ENCODE results near the gene FUT8.
"Not testable (repeated sequence)": the region's sequence is repeated elsewhere in the genome, so short reads cannot be mapped to it uniquely, and the experiment has no call there.

FUT8 gene

DNA sequence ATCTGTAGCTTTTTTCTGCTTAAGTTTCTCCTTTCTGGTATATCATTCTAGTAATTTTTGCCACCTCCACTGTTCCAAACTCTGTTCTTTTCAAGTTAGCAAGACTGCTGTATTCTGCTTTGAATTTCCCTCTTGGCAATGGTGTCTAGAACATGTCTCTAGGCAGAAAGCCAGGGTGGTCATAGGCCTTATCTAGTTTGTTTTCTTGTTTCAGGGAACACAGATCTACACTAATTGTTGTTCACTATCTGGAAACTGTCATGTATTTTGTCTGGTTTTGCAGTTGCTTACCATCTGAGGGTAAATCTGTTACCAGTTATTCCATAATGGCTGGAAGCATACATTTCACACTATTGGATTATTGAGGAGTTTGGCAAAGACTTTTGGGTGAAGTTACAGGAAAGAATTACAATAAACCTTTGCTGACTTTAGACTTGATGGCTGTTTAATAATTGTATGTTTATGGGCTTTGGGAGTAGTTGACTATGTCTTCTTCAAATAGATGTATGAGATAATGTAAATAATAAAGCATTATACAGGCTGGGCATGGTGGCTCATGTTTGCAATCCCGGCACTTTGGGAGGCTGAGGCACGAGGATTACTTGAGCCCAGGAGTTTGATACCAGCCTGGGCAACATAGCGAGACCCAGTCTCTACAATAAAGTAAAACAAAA, 41.4 kb downstream of the FUT8 start:
- DNase-seq (ENCODE audit: low spot score), result no peak

GRCh38 chr14:65456247-65456646, 43.7 kb downstream of the FUT8 start:
- DNase-seq (ENCODE audit: low spot score), result no peak

DNA sequence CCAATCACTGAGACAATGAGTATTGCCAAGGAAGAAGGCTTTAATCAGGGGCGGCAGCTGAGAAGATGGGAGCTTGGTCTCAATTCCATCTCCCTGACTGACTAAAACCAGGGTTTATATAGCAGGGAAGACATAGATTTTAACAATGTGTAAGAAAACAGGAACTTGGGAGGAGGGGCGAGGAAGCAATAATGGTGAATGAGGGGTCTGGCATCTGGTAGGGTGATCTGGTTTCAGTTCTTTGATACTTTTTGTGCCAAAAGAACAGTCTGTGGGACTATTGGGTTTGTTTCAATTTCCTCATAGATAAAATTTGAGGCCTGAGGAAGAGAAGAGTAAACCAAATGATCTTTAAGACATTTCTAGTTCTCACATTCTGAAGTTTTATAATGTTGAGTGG, 49.2 kb downstream of the FUT8 start:
- DNase-seq (ENCODE audit: low spot score), result no peak

GRCh38 chr14:65462411-65462810, 49.9 kb downstream of the FUT8 start:
- no peak for DNase-seq (ENCODE audit: low spot score)

DNA sequence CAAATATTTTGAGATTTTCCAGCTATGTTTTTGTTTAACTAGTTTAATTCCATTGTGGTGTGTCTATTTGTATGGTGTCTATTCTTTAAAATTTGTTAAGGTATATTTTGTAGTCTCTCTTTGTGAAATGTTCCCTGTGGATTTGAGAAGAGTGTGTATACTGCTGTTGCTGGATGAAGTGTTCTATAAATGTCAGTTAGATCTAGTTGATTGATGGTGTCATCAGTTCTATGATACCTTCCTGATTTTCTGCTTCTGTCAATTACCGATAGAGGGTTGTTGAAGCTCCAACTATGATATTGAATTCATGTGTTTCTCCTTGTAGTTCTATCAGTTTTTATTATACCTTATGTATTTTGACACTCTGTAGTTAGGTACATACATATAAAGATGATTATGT, 53.1 kb downstream of the FUT8 start:
- DNase-seq (ENCODE audit: low spot score), result no peak

DNA sequence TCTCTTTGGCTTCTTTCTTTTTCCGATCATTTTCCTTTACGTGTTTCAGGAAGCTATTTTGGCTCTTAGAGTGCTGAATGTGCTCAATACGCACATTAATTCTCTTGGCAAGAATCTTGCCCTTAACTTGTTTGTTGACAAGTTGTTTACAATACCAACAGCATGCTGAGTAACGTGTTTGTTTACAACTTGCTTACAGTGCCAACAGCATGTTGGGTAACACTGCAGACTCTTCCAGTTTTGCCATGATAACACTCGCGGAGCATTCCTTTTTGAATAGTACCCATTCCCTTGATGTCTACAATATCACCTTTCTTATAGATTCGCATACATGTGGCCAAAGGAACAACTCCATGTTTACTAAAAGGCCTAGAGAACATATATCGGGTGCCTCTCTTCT, 55.4 kb downstream of the FUT8 start:
- DNase-seq (ENCODE audit: low spot score), result not testable (repeated sequence)

DNA sequence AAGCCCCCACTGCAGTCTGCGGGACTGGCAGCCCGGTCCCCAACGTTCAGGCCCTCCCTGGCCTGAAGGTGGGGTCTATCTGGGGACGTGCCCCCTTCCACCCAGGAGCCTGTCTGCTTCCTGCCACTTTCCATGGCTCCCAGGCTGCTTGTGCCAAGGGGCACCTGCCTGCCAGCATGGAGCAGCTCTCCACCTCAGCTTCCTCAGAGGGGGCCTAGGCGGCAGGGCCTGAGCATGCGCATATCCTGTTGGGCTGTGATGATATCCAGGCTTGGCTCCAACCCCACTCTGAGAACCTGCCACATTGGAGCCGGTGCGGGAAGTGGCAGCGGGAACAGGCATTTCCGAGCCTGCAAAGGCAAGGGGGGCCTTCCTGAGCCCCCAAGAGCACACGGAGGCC, 57.4 kb downstream of the FUT8 start:
- DNase-seq (ENCODE audit: low spot score), result no peak

DNA sequence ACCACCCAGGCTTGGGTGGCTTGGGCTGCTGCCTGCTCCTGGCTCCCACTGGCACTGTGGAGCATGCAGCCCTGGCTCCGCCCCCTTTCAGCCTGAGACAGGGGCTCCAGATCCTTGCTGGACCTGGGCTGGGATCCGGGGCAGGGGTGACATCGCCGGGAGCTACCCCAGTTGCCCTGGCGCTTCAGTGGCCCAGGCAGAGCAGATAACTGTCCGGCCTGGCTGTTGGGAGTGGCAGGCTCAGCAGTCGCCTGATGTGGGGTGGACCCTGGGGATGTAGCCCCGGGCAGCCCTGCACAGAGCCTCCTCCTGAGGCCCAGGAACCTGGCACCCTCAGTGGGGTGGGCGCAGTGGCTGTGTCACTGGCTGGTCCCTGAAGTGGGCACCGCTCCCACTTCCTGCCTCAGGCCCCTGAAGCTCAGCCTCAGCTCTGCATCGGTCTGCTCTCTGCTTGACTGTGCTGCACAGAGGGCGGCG, 57.9 kb downstream of the FUT8 start:
- no peak for DNase-seq (ENCODE audit: low spot score)

DNA sequence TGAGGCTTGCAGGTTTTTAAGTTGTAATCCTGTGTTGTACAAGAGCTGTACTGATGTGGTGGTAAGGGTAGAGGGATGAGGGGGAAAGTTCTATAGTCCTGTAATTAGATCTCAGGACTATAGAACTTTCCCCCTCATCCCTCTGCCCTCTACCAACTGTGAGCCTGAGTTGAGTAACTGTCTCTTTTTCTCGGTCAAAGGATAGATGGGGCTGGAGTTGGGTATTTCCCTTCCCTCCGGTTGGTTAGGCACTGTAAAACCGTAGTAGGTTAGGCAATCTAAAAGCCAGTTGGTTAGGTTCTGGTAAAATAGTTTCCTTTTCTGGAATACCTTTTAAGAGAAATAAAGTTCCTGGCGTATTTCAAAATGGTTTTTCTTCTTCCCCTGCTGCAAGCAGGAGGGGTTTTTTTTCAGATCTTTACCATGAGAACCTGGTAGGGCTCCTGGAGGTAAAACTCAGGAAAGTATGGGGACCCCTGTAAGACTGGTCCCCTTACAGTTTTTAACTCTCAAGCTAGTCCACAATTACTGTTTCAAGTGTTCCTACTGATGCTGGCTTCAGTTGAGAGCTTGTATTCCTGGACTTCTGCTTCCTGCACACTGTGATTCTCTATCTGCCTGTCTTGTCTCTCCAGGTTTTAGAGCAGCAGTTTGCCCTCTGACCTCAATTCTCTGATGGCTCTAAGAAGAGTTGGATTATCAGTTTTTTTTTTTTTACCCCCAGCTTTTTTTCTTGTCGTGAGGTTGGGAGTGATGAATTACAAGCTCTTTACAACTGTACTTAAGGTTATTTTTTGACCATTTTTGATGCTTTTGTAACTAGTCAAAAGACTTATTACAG, 58.7 kb downstream of the FUT8 start:
- no peak for DNase-seq (ENCODE audit: low spot score)

DNA sequence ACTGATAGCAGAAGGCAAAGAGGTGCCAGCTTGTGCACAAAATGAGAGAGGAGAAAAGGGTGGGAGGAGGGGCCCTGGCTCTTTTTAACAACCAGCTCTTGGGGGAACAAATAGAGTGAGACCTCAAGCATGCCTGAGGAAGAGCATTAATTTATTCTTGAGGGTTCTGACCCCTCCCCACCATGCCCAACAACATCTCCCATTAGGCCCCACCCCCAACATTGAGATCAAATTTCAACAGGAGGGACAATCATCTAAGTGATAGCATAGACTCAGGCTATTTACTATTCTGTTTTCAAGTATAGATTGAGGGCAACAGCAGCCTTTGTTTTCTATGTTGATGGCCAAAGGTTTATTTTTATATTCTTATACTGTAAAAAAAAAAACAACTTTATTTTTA, 59.7 kb downstream of the FUT8 start:
- DNase-seq (ENCODE audit: low spot score), result no peak

DNA sequence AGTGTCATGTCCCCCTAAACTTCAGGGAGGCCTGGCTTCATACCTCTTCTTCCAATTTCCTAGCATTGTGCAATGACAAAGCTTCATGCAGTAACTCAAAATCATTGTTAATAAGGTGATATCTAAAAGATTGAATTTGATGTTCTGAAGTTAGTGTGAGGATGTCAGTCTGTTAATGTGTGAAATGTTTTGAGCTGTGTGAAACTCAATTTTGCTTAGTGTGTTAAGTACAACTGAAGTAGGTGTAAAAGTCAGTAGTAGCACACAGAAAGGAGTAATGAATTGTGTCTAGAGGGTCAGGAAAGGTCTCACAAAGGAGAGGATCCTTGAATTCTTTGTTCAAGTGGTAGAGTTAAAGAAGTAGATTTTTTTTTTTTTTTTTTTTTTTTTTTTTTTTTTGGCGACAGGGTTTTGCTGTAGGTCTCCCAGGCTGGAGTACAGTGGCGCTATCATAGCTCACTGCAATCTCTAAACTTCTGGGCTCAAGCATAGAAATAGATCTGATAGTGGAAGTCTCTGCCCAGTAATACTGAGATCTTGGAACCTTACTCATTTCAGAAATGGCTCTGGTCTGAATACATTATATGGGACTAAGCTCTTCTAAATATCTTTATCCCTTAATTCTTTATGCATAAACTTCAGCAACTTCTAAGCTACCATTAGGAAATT, 63.9 kb downstream of the FUT8 start:
- DNase-seq (ENCODE audit: low spot score), result no peak

DNA sequence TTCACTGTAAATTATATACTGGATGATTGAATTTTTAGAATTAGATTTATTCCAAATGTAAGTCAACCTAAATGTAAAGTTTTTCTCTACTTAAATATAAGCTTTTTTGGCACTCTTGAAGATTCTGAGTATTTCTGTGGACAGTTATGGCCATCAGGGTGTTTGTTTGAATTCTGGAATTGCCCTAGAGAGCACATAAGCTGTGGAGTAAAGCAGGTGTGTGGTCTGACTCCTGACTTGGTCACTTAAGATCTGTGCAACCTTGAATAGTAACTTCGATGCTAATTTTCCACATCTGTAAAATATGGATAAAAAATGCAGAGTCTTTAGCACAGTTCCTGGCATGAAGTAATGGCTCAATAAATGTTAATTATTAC, 64.4 kb downstream of the FUT8 start:
- no peak for DNase-seq (ENCODE audit: low spot score)

GRCh38 chr14:65478017-65478416, 65.5 kb downstream of the FUT8 start:
- no peak for DNase-seq (ENCODE audit: low spot score)

DNA sequence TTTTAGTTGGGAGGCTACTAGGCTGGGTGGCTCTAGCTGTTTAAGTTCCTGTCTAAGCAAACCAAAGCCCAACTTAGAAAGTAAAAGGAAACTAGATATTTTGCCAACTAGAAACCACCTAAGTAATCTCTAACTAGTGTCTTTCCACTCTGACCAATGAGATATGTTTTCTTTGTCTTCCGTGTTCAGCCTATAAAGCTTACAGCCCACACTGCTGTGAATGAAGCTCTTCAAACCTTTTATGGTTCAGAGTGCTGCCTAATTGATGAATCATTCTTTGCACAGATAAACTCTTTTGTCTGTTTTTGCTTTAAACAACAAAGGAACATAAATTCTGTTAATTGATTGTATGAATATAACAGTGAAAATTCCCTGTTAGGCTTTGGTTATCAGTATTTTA, 66.1 kb downstream of the FUT8 start:
- no peak for DNase-seq (ENCODE audit: low spot score)

- DNase-seq (ENCODE audit: low spot score), result no peak
Measured at GRCh38 chr14:65479386-65479785, 66.9 kb downstream of the FUT8 start.

GRCh38 chr14:65482757-65483438, 70.4 kb downstream of the FUT8 start:
- DNase-seq (ENCODE audit: low spot score), result peak; percentile 38

DNA sequence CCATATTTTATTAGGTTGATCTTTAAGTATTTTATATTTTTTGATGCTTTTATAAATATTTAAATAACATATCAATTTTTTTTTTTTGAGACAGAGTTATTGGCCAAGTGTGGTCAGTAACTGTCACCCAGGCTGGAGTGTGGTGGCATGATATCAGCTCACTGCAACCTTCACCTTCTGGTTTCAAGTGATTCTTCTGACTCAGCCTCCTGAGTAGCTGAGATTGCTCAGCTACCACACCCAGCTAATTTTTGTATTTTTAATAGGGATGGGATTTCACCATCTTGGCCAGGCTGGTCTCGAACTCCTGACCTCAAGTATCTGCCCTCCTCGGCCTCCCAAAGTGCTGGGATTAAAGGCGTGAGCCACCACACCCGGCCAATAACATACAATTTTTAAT, 71.1 kb downstream of the FUT8 start:
- DNase-seq (ENCODE audit: low spot score), result no peak

GRCh38 chr14:65485516-65485915, 73.0 kb downstream of the FUT8 start:
- no peak for DNase-seq (ENCODE audit: low spot score)

DNA sequence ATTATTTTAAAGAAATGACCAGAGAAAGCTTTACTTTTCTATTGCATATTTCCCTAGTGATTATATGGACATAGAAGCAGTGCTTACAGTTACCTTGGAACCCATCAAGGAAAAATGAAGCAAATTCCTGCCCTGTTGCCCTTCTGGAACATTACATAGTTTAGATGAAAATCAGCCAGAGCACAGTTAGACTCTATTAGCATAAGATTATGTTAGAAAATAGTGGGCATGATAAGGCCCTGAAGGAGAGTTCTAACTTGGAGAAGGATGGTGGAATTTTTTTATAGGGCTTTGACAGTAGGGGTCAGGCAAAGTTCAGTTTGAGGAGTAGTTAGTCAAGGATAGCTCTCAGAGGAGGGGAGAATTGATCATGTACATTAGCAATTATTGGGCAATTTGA, 74.3 kb downstream of the FUT8 start:
- DNase-seq (ENCODE audit: low spot score), result no peak

- DNase-seq (ENCODE audit: low spot score), result no peak
Measured at GRCh38 chr14:65487783-65488494, 75.4 kb downstream of the FUT8 start.

DNA sequence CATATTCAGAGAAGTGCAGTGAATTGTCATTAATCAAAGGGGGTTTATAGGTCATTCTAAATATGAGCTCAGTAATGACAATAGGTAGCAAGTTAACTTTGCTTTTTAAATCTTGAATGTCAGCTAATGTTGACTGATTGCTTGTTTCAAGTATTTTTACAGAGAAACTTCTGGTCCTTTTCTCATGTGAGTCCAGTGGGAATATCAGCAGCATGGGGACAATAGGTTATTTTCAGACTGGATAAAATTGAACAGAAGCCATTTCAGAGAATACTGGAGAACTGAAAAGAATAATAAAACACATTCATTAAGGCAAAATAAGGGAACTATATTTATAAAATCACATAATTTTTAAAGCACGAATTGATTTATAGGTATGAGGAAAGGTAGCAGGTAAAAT, 78.7 kb downstream of the FUT8 start:
- peak; percentile 49 for DNase-seq (ENCODE audit: low spot score)

DNA sequence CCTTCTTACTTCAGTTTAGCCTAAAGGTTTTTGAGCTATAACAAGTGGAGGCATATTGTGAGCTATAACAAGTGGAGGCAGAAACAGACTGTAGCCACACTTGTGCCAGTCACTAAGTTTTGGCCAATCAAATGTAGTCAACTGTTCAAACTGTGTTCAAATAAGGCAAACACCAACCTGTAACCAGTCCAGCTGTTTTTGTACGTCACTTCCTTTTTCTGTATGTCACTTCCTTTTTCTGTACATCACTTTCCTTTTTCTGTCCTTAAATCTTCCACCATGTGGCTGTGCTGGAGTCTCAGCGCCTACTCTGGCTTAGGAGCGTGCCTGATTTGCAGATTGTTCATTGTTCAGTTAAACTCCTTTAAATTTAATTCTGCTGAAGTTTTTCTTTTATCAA, 79.7 kb downstream of the FUT8 start:
- no peak for DNase-seq (ENCODE audit: low spot score)
